ENCODE results near the gene ZNF511.

ZNF511 gene

GRCh38 chr10:133274751-133275683 is 33.7 kb upstream of the ZNF511 start:
- DNase-seq: no peak

- DNase-seq: no peak
These were observed 33.0 kb upstream of the ZNF511 start for GRCh38 chr10:133275684-133276092.

GRCh38 chr10:133276100-133276434 is 32.6 kb upstream of the ZNF511 start:
- DNase-seq: no peak

- no peak for DNase-seq
These were observed 32.1 kb upstream of the ZNF511 start, which contains the start of gene ADAM8 for GRCh38 chr10:133276435-133277201. ADAM8 (minus strand) TSS chr10:133276868; CDS start chr10:133276817, 51 bp downstream.

DNA sequence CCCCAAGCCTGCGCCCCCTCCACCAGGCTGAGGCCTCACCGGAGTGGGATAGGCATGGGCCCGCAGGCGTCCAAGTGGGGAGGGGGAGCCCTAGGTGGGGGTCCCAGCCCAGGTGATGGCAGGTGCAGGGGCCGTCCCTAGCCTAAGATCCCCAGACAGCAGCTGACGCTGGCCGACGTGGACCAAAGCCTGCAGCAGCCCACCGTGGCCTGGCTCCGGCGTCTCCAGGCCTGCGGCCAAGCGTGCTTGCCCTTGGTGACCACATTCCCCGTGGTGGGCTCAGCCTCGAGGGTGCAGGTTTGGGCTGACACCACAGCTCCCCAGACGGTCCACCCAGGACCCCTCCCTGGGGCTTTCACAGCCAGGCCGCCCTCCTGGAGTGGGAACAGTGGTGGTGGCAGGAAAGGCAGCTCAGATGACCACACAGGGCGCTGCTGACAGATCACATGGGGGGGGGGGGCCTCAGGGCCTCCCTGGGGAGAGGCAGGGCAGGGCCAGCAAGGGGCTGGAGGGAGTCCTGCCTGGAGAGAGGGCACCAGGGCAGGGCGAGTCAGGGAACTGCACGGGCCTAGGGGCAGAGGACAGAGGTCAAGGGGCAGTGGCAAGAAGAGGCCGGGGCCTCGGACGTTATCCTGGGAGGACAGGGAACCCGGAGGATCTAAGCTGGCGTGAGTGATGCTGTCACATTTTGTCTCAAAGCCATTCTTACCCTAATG is 31.3 kb upstream of the ZNF511 start:
- no peak for DNase-seq

GRCh38 chr10:133277993-133278576 is 30.6 kb upstream of the ZNF511 start:
- DNase-seq: no peak

DNA sequence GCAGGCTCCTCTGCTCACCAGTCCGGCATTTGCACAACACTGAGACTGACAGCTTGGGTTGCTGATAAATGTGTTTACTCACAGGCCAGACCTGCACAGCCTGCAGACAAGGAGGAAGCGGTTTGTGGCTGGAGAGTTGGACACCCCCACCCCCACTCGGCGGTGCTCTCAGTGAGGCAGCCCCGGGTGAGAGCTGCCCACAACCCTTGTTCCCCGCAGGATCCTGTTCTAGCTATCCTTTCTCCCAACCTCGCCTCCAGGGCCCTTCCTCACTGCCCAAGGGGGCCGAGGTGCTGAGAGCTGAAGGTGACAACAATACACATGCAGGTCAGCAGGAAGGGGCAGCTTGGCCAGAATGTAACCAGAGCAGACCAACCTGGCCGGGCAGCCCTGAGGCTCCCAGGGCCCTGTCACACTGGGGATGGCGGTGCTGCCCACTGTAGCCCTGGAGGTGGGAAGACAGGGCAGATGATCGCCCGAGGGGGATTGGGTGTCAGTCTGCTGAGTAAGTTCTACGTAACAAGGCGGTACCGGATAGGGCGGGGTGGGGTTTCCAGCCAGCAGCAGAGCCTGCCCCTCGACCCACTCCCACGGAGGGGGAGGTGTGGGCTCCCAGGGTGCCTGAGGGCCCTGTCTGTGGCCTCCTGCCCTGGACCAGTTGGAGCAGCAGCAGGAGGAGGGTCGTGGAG is 30.0 kb upstream of the ZNF511 start:
- no peak for DNase-seq

GRCh38 chr10:133279326-133280226 is 29.1 kb upstream of the ZNF511 start:
- no peak for DNase-seq

DNA sequence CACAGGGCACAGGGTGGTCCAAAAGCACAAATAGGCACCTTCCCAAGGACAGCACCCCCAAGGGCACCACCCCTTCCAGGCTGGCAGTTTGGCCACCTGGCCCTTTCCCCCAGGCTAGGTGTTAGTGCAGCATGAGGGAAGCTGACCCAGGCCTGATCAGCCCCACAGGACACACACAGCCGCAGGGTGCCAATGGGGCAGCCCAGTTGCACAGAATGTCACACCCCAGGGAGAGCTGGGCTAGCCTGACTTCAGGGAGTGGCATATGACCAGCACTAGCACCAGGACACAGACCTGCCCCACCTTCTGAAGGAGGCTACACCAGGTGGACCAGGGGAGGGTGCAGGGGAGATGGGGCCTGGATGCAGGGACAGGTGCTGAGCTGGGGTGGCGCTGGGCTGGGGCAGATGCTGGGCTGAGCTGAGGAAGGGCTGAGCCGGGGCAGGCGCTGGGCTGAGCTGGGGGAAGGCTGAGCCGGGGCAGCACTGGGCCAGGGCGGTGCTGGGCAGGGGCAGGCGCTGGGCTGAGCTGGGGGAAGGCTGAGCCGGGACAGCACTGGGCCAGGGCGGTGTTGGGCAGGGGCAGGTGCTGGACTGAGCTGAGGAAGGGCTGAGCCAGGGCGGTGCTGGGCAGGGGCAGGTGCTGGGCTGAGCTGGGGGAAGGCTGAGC is 28.2 kb upstream of the ZNF511 start:
- no peak for DNase-seq

- DNase-seq: no peak
These were observed 27.6 kb upstream of the ZNF511 start for GRCh38 chr10:133281084-133281483.

DNA sequence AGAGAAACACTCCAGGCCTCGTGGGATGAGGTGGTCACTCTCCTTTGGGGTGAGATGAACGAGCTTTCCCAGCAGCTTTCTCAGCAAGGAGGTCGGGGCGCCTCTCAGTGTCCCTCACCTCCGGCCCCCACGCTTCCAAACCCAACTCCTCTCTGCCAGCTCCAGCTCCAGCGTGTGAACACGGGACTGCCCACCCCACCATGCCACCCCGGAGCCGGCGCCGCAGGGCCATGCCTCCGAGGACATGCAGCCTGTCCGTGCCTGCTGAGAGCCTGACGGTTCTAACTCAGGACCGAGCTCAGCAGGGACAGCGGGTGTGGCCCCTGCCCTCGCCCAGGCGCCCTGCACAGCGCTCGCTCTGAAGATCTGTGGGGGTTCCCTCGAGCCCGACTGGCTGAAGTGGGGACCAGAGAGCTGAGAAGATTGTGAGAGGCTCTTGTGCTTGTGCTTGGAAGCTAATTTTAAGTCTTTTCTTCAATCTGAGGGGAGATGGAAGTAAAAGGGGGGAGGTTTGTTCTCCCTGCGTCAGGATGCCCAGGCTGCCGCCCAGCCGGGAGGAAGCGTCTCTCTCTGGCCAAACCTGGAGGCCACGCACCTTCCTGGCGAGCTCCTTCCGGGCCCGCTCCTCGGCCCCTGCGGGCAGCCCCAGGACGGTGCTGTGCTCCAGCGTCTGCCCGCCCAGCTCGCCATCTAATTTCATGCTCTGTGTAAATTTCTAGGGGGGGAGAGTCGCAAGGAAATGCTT is 26.9 kb upstream of the ZNF511 start:
- DNase-seq: no peak

DNA sequence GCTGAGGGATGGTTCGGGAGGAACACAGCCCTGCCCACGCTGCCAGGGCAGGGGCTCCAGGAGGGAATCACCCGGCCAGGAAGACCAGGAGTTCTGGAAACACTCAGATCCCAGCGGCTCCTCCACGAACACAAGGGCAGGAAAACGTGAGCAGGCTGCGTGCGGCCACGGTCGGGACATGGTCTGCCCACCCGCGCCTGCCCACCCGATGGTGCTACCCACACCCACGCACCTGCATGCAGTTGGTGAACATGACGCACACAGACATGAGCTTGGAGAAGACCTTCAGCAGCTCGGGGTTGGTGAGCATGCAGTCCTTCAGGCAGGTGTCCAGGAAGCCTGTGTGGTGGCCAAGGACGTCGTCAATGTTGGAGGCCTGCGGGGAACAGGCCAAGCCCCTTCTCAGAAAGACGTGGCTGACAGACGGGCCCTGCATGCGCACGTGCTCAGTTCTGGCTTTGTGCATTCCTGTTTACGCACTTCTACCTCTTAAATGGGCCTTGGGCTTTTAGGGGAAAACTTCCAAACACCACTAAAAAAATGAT is 25.8 kb upstream of the ZNF511 start:
- DNase-seq: no peak

DNA sequence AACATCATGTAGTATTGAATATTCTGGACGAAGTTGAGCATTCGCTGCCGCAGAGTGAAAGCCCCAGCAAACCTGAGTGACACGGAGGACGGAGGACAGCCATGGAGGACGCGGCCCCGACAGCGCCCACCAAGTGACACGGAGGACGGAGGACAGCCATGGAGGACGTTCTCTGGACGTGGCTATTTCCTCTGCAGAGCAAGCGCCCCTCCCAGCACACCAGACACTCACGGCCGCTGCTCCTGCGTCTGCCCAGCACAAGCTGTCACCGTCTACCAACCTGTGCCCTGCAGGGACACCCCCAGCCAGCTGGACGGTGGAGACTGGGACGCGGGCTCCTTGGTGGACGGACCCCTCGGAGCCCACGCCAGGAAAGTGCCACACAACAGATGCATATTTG is 24.8 kb upstream of the ZNF511 start:
- no peak for DNase-seq

DNA sequence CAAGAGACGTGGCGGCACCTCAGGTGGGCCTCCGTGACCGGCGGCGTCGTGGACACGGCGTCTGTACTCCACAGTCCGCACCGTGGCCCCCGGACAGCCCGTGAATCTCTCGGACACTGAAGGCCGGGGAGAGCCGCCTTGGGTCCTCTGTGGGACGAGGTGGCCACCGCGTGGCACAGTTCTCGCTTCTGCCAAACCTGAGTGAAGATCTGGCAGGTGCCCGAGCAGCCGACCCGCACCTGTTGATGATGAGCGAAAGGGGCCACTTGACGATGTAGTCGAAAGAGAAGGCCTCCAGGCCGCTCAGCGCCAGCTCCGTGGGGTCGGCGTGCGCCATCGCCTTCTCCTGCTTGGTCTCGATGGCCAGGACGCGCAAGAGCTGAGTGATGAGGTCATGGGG is 23.5 kb upstream of the ZNF511 start:
- no peak for DNase-seq

DNA sequence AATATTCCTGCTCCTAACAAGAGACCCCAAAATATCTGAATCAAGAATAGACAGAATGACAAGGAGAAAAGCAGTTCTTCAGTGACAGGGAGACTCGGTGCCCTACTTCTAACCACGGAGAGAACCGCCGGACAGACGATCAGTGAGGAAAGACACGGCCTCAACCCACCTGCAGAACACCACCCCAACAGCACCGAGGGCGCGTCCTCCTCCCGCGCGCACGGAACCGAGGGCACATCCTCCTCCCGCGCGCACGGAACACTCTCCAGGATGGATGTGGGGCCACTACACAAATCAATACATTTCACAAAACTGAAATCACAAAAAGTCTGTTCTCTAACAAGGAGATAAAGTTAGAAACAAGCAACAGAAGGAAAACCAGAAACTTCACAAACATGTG is 22.3 kb upstream of the ZNF511 start:
- no peak for DNase-seq

DNA sequence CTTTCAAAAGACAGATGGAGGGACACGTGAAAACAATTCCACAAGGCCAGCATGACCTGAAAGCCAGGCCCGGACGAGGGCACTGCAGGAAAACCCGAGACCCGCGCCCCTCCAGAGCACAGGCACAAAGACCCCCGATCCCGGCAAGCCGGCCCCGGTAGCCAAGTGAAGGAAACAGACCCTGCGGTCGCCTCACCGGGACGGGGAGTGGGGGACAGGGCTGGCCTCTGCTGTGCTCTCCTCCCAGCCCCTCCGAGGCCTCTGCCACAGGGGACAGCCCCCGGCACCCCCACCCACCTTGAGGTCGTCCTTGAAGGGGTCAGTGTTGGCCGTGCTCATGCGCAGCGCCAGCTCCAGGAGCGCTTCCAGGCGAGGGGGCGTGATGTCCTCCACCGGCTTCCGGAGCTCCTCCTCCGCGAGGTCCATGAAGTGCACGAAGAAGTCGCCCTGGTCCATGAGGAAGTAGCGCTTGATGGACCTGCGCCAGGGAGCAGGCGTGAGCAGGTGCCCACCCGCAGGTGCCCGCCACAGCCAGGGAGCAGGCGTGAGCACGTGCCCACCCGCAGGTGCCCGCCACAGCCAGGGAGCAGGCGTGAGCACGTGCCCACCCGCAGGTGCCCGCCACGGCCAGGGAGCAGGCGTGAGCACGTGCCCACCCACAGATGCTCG is 20.7 kb upstream of the ZNF511 start:
- DNase-seq: no peak

DNA sequence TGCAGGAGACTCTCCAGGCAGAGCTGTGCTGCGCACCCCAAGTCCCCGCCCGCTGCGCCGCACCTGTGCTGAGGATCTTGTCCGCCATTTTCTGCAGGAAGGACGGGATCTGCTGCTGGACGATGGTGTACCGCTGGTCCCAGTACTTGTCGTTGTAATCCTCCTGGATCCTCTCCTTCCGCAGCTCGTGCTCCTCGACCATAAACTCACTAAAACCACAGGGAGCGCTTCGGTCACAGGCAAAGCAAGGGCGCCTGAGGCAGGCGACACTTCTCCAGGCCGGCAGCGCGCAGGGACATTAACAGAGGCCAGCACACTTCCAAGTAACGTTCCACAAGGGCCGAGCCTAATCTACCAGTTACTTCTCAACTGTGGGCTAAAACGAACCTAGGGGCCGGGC is 19.0 kb upstream of the ZNF511 start:
- DNase-seq: no peak

GRCh38 chr10:133292919-133293809 is 15.6 kb upstream of the ZNF511 start:
- DNase-seq: peak; percentile 88

Data from fibroblast of skin of back (primary cell).